CD14-positive monocyte (primary cell): ENCODE measurements around the gene TEKT1. TPM values are rescaled to one million over a fixed set of nuclear protein-coding genes. Genes with fewer than 3 reads are reported as not detected.
"Not testable (repeated sequence)": the region's sequence is repeated elsewhere in the genome, so short reads cannot be mapped to it uniquely, and the experiment has no call there.

Experiments
- DNase-seq, 3 donors: peaks; one replicate each; pipeline ENCODE4 v3.0.0-alpha.2; 2011 to 2022
- H2AFZ ChIP-seq: 2 replicates; pipeline ENCODE4 v1.6.0; 2012; ENCODE audit warnings: mild to moderate bottlenecking, low read depth, low read length, inconsistent platforms; ENCODE audit not compliant: insufficient read depth, poor library complexity, severe bottlenecking
- H3K27ac ChIP-seq, 2 donors: 1 replicate in 1 of 2; 2 replicates in 1 of 2; pipeline ENCODE4 v1.5.1; 2012 to 2013; ENCODE audit warnings: low read length in 2 of 2, control low read depth in 1 of 2, inconsistent platforms in 1 of 2, low read depth in 1 of 2, mild to moderate bottlenecking in 1 of 2
- H3K27me3 ChIP-seq, 2 donors: one replicate each; pipeline versions ENCODE4 v1.6.0 to v1.6.1; 2011 to 2013; ENCODE audit warnings: low read length in 2 of 2; ENCODE audit not compliant: control insufficient read depth in 2 of 2, insufficient read depth in 2 of 2
- H3K36me3 ChIP-seq, 2 donors: replicated peaks in 1 of 2; 1 replicate in 1 of 2; 2 replicates in 1 of 2; pipeline versions ENCODE4 v1.5.1 to v1.6.1; 2012 to 2013; ENCODE audit warnings: low read length in 2 of 2, control low read depth in 1 of 2, inconsistent platforms in 1 of 2, mild to moderate bottlenecking in 1 of 2; ENCODE audit not compliant: insufficient read depth in 2 of 2, control insufficient read depth in 1 of 2
- H3K4me1 ChIP-seq, 2 donors: 1 replicate in 1 of 2; 2 replicates in 1 of 2; pipeline versions ENCODE4 v1.5.1 to v1.6.1; 2012 to 2013; ENCODE audit warnings: low read length in 2 of 2, control low read depth in 1 of 2, inconsistent platforms in 1 of 2, mild to moderate bottlenecking in 1 of 2, moderate library complexity in 1 of 2; ENCODE audit not compliant: insufficient read depth in 2 of 2, control insufficient read depth in 1 of 2
- H3K4me2 ChIP-seq: replicated peaks from 2 replicates; pipeline ENCODE3; 2012; ENCODE audit warnings: low read length, moderate library complexity, mild to moderate bottlenecking; ENCODE audit not compliant: poor library complexity, severe bottlenecking; ENCODE audit errors: extremely low read depth
- H3K4me3 ChIP-seq, 3 experiments: fragments of 200-600 bp in 1 of 3; sonication (generic) in 1 of 3; replicated peaks in 1 of 3; 1 replicate in 2 of 3; 2 replicates in 1 of 3; pipeline ENCODE4 v1.5.1; 2011 to 2013; ENCODE audit warnings: low read length in 3 of 3, mild to moderate bottlenecking in 3 of 3, control low read depth in 2 of 3, low read depth in 2 of 3, inconsistent platforms in 1 of 3, moderate library complexity in 1 of 3
- H3K79me2 ChIP-seq: 2 replicates; pipeline ENCODE4 v1.6.0; 2012; ENCODE audit warnings: mild to moderate bottlenecking, control low read depth, inconsistent platforms, low read length, moderate library complexity; ENCODE audit not compliant: insufficient read depth
- H3K9ac ChIP-seq: 2 replicates; pipeline ENCODE4 v1.6.0; 2017; ENCODE audit warnings: low read length, mild to moderate bottlenecking; ENCODE audit not compliant: insufficient read depth, poor library complexity, severe bottlenecking
- H3K9me3 ChIP-seq, 2 donors: replicated peaks in 1 of 2; 1 replicate in 1 of 2; 2 replicates in 1 of 2; pipeline versions ENCODE4 v1.5.1 to v1.6.1; 2012 to 2013; ENCODE audit warnings: low read length in 2 of 2, control low read depth in 1 of 2; ENCODE audit not compliant: control insufficient read depth in 1 of 2, insufficient read depth in 1 of 2
- H4K20me1 ChIP-seq: 2 replicates; pipeline ENCODE4 v1.6.0; 2012; ENCODE audit warnings: mild to moderate bottlenecking, low read length, control low read depth, moderate library complexity; ENCODE audit not compliant: insufficient read depth
- H3K27ac Mint-ChIP-seq, 7 donors: one replicate each; pipeline ENCODE4 v1.8.0; 2020; ENCODE audit warnings: mild to moderate bottlenecking in 7 of 7, mixed read lengths in 7 of 7, moderate library complexity in 6 of 7, inconsistent platforms in 2 of 7
- H3K27me3 Mint-ChIP-seq, 3 donors: one replicate each; pipeline ENCODE4 v1.8.0; 2021 to 2022; ENCODE audit warnings: low read depth in 3 of 3, mild to moderate bottlenecking in 3 of 3, mixed read lengths in 3 of 3, moderate library complexity in 3 of 3, inconsistent platforms in 1 of 3
- H3K36me3 Mint-ChIP-seq, 2 donors: one replicate each; pipeline ENCODE4 v1.8.0; 2020; ENCODE audit warnings: mixed read lengths in 2 of 2, inconsistent platforms in 1 of 2, mild to moderate bottlenecking in 1 of 2
- H3K4me1 Mint-ChIP-seq: one replicate; pipeline ENCODE4 v1.8.0; 2020; ENCODE audit warnings: mild to moderate bottlenecking, mixed read lengths
- H3K4me3 Mint-ChIP-seq, 2 donors: one replicate each; pipeline ENCODE4 v1.8.0; 2020; ENCODE audit warnings: mild to moderate bottlenecking in 2 of 2, mixed read lengths in 2 of 2, moderate library complexity in 1 of 2
- H3K9me3 Mint-ChIP-seq, 7 donors: one replicate each; pipeline ENCODE4 v1.8.0; 2020 to 2022; ENCODE audit warnings: mixed read lengths in 7 of 7, mild to moderate bottlenecking in 6 of 7, moderate library complexity in 6 of 7, inconsistent platforms in 2 of 7
- WGBS: methylation state at CpG from one replicate; pipeline ENCODE4 v1.1.5; 2013; ENCODE audit warnings: missing lambda C conversion rate; ENCODE audit not compliant: insufficient coverage; 5-methylcytosine and 5-hydroxymethylcytosine counted together
- intact Hi-C, 2 donors: fragments of 100-400 bp; cut with micrococcal nuclease; formaldehyde crosslinking; loops; one replicate each; pipeline versions ENCODE4 v1.15.0 to v1.15.1; 2023
- polyA plus RNA-seq, 3 donors: library from polyadenylated mRNA; depleted of rRNA in 1 of 3; unstranded in 2 of 3; stranded (reverse) in 1 of 3; fragments of 300-500 nt in 2 of 3; fragments of >200 nt in 1 of 3; fragmentation: Illumina TruSeq in 2 of 3; gene quantifications; 1 replicate in 2 of 3; 2 replicates in 1 of 3; pipeline ENCODE4 v1.2.3, GENCODE V29; 2012 to 2021
- TF ChIP-seq, protein P1 (sequence below): fragments of 200-600 bp; IDR thresholded peaks from one replicate; pipeline ENCODE4 v1.8.0; 2022; ENCODE audit warnings: antibody characterized with exemption, mild to moderate bottlenecking

The TEKT1 gene
- polyA plus RNA-seq, 3 donors = not detected

DNA sequence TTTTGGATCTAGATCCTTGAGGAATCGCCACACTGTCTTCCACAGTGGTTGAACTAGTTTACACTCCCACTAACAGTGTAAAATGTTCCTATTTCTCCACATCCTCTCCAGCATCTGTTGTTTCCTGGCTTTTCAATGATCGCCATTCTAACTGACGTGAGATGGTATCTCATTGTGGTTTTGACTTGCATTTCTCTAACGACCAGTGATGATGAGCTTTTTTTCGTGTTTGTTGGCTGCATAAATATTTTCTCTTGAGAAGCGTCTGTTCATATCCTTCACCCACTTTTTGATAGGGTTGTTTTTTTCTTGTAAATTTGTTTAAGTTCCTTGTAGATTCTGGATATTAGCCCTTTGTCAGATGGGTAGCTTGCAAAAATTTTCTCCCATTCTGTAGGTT, 14.6 kb upstream of the TEKT1 start:
- H3K36me3 ChIP-seq, H3K4me3 Mint-ChIP-seq, intact Hi-C loops, H2AFZ ChIP-seq, H3K4me1 Mint-ChIP-seq, H3K9me3 Mint-ChIP-seq, H3K36me3 Mint-ChIP-seq, H3K4me2 ChIP-seq, H3K4me3 ChIP-seq, H4K20me1 ChIP-seq, H3K4me1 ChIP-seq, H3K9ac ChIP-seq, H3K27ac Mint-ChIP-seq, H3K79me2 ChIP-seq, DNase-seq, H3K27ac ChIP-seq, H3K9me3 ChIP-seq: not testable (repeated sequence)
- H3K27me3 ChIP-seq = peaks cover 10 to 12% of the 10 kb centered on the region in 2 donors
- no CpG with 5 or more reads among the region's 6 CpGs for WGBS
- peaks cover 10 to 19% (median 16%) of the 10 kb centered on the region in 3 donors for H3K27me3 Mint-ChIP-seq

- peaks cover 12 to 32% (median 29%) of the 10 kb centered on the region in 3 donors for H3K27me3 Mint-ChIP-seq
Measured at GRCh38 chr17:6844406-6844805, 12.9 kb upstream of the TEKT1 start.

GRCh38 chr17:6843241-6843880, 11.8 kb upstream of the TEKT1 start:
- no peaks in the 10 kb centered on the region for H3K36me3 ChIP-seq
- no peaks in the 10 kb centered on the region for H3K36me3 Mint-ChIP-seq
- no peak overlapping the region for H3K4me3 ChIP-seq
- no peak overlapping the region for H3K27ac ChIP-seq
- peaks cover 5% of the 10 kb centered on the region for H3K4me1 Mint-ChIP-seq
- TF ChIP-seq, protein P1, sequence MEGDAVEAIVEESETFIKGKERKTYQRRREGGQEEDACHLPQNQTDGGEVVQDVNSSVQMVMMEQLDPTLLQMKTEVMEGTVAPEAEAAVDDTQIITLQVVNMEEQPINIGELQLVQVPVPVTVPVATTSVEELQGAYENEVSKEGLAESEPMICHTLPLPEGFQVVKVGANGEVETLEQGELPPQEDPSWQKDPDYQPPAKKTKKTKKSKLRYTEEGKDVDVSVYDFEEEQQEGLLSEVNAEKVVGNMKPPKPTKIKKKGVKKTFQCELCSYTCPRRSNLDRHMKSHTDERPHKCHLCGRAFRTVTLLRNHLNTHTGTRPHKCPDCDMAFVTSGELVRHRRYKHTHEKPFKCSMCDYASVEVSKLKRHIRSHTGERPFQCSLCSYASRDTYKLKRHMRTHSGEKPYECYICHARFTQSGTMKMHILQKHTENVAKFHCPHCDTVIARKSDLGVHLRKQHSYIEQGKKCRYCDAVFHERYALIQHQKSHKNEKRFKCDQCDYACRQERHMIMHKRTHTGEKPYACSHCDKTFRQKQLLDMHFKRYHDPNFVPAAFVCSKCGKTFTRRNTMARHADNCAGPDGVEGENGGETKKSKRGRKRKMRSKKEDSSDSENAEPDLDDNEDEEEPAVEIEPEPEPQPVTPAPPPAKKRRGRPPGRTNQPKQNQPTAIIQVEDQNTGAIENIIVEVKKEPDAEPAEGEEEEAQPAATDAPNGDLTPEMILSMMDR = peak; percentile 73
- no CpG with 5 or more reads among the region's 7 CpGs for WGBS
- H3K27ac Mint-ChIP-seq = no peak overlapping the region
- H3K4me2 ChIP-seq = no peak overlapping the region
- peaks cover 18% of the 10 kb centered on the region in 2 donors for H3K27me3 ChIP-seq
- no peak overlapping the region for H3K9ac ChIP-seq
- peaks cover 15 to 38% (median 34%) of the 10 kb centered on the region in 3 donors for H3K27me3 Mint-ChIP-seq
- no peak overlapping the region for H2AFZ ChIP-seq
- H4K20me1 ChIP-seq = no peaks in the 10 kb centered on the region
- peaks cover 0 to 6% (median 0%) of the 10 kb centered on the region in 7 donors for H3K9me3 Mint-ChIP-seq
- intact Hi-C loops = no loop called here
- no peak overlapping the region for H3K4me3 Mint-ChIP-seq
- H3K9me3 ChIP-seq = no peaks in the 10 kb centered on the region
- no peaks in the 10 kb centered on the region for H3K4me1 ChIP-seq
- peak; percentile 10 to 39 (median 17) for DNase-seq
- no peaks in the 10 kb centered on the region for H3K79me2 ChIP-seq

More at GRCh38 chr17:6844406-6844805, 12.9 kb upstream of the TEKT1 start:
- H3K27ac Mint-ChIP-seq, H3K4me1 Mint-ChIP-seq, H4K20me1 ChIP-seq, H3K9me3 Mint-ChIP-seq, H3K4me2 ChIP-seq, H3K9me3 ChIP-seq, H3K27ac ChIP-seq, H3K4me3 ChIP-seq, H3K9ac ChIP-seq, H3K4me1 ChIP-seq, H3K79me2 ChIP-seq, H3K36me3 ChIP-seq, intact Hi-C loops, H3K4me3 Mint-ChIP-seq, H3K36me3 Mint-ChIP-seq, H2AFZ ChIP-seq, DNase-seq: not testable (repeated sequence)
- 86% methylated on average over 2 of the region's 4 CpGs for WGBS
- H3K27me3 ChIP-seq = peaks cover 18% of the 10 kb centered on the region in 2 donors

DNA sequence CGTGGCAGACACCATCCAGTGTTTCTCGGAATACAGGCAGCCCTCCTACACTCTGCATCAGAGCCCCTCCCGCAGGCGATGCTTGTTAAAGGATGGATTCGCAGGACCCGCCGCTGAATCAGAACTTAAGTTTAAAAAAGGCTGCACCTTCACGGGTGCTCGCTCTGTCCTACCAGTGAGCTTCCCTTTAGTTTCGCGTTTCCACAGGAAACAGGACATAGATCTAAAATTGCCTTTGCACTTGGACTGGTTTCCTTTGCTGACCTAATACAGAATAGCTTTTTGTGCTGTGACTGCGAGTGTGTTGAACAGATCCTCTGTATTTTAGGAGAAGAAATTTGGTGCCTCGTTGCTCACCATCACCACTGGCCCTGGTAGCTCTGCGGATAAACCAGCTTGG, 10.2 kb upstream of the TEKT1 start:
- H3K9ac ChIP-seq, DNase-seq, H3K79me2 ChIP-seq, H3K4me3 ChIP-seq, H3K27ac Mint-ChIP-seq, H3K36me3 ChIP-seq, H3K4me3 Mint-ChIP-seq, H3K4me2 ChIP-seq, H3K36me3 Mint-ChIP-seq, H3K4me1 Mint-ChIP-seq, H2AFZ ChIP-seq, H3K4me1 ChIP-seq, H4K20me1 ChIP-seq, intact Hi-C loops, H3K9me3 Mint-ChIP-seq, H3K9me3 ChIP-seq, H3K27ac ChIP-seq: not testable (repeated sequence)
- H3K27me3 Mint-ChIP-seq = peaks cover 16 to 43% (median 41%) of the 10 kb centered on the region in 3 donors
- H3K27me3 ChIP-seq = peaks cover 18 to 24% of the 10 kb centered on the region in 2 donors
- WGBS = no CpG with 5 or more reads among the region's 14 CpGs
